Vagina (tissue), 2 donors: ENCODE data around the gene USP27X. TPM values are rescaled to one million over a fixed set of nuclear protein-coding genes. Genes with fewer than 3 reads are reported as not detected.

Source experiments
- DNase-seq, 2 donors: peaks; one replicate each; pipeline ENCODE4 v3.0.0-alpha.2; 2017; ENCODE audit errors: extremely low spot score in 2 of 2
- H3K27ac ChIP-seq: fragments of 200-600 bp; sonication (generic); one replicate; pipeline ENCODE4 v1.5.1; 2019
- H3K27me3 ChIP-seq: fragments of 200-600 bp; sonication (generic); one replicate; pipeline ENCODE4 v1.5.1; 2019
- H3K36me3 ChIP-seq, 2 donors: fragments of 200-600 bp; sonication (generic); one replicate each; pipeline ENCODE4 v1.5.1; 2017 to 2019
- H3K4me1 ChIP-seq: fragments of 200-600 bp; sonication (generic); one replicate; pipeline ENCODE4 v1.5.1; 2019
- H3K4me3 ChIP-seq, 2 donors: fragments of 200-600 bp; sonication (generic); 1 replicate in 1 of 2; 2 replicates in 1 of 2; pipeline ENCODE4 v1.5.1; 2016 to 2019
- H3K9me3 ChIP-seq: fragments of 200-600 bp; sonication (generic); one replicate; pipeline ENCODE4 v1.5.1; 2019
- POLR2A ChIP-seq, 2 donors: fragments of 450-650 bp; IDR thresholded peaks; one replicate each; pipeline ENCODE4 v1.6.1; 2017; ENCODE audit warnings: antibody characterized with exemption in 2 of 2, mild to moderate bottlenecking in 2 of 2, moderate library complexity in 2 of 2
- POLR2AphosphoS5 ChIP-seq, 2 donors: sonication (generic); formaldehyde crosslinking; IDR thresholded peaks; one replicate each; pipeline ENCODE4 v1.9.0; 2017; ENCODE audit warnings: antibody characterized with exemption in 2 of 2, mild to moderate bottlenecking in 2 of 2, low read depth in 1 of 2; ENCODE audit not compliant: insufficient read depth in 1 of 2
- intact Hi-C: fragments of 100-400 bp; cut with DNase I; formaldehyde crosslinking; loops from one replicate; pipeline ENCODE4 v1.15.1; 2023
- total RNA-seq: library from RNA; depleted of rRNA; stranded (reverse); fragments of >200 nt; gene quantifications from one replicate; pipeline ENCODE4 v1.2.3, GENCODE V29; 2016
- TF ChIP-seq, protein P1 (sequence below), 3 experiments: fragments of 450-650 bp in 2 of 3; fragments of 200-600 bp in 1 of 3; sonication (generic) in 1 of 3; IDR thresholded peaks; one replicate each; pipeline ENCODE4 v1.5.1; 2017 to 2019; ENCODE audit warnings: antibody characterized with exemption in 3 of 3, mild to moderate bottlenecking in 2 of 3, moderate library complexity in 2 of 3

USP27X gene
- total RNA-seq, 1 donor from 2014 or later: 2.9 TPM

DNA sequence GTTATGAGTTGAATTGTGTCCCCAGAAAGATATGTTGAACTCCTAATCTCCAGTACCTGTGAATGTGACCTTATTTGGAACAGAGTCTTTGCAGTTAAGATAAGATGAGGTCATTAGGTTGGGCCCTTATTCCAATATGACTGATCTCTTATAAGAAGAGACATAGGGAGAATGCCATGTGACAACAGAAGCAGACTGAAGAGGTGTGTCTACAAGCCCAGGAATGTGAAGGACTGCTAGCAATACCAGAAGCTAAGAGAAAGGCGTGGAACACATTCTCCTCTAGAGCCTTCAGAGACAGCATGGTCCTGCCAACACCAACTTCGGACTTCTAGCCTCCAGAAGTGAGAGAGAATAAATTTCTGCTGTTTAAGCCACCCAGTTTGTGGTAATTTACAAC, 22.5 kb upstream of the USP27X start:
- Histone ChIP-seq H3K9me3 (no peaks in the 10 kb centered on the region), H3K36me3 (no peaks in the 10 kb centered on the region), H3K27me3 (no peaks in the 10 kb centered on the region), H3K27ac (no peak overlapping the region), H3K4me1 (no peaks in the 10 kb centered on the region), H3K4me3 (no peak overlapping the region)
- DNase-seq: no peak
- intact Hi-C loops: no loop called here
- TF ChIP-seq POLR2A (IDR thresholded peaks at IDR 0.05) (no peak), POLR2AphosphoS5 (IDR thresholded peaks at IDR 0.05; ENCODE audit: insufficient read depth in 1 of 2, low read depth in 1 of 2) (no peak)
- TF ChIP-seq, protein P1, sequence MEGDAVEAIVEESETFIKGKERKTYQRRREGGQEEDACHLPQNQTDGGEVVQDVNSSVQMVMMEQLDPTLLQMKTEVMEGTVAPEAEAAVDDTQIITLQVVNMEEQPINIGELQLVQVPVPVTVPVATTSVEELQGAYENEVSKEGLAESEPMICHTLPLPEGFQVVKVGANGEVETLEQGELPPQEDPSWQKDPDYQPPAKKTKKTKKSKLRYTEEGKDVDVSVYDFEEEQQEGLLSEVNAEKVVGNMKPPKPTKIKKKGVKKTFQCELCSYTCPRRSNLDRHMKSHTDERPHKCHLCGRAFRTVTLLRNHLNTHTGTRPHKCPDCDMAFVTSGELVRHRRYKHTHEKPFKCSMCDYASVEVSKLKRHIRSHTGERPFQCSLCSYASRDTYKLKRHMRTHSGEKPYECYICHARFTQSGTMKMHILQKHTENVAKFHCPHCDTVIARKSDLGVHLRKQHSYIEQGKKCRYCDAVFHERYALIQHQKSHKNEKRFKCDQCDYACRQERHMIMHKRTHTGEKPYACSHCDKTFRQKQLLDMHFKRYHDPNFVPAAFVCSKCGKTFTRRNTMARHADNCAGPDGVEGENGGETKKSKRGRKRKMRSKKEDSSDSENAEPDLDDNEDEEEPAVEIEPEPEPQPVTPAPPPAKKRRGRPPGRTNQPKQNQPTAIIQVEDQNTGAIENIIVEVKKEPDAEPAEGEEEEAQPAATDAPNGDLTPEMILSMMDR (IDR thresholded peaks at IDR 0.05): no peak

DNA sequence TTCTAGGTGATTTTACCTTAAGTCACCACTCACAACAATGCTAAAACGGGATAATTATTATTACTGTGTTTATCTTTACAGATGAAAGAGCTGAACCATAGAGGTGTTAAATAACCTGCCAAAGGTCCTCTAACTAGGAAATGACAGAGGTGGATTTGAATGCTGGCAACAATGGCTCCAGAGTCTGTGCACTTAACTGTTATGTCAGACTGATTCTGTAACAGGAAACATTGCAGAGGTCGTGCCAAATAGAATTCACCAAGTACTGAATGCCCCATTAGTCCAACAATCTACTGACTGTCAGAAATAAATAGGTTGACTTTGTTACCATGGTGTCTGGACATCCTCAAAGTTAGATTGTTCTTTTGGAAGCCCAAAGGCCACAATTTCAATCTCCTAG, 20.9 kb upstream of the USP27X start:
- H3K27ac ChIP-seq: no peak overlapping the region
- no peaks in the 10 kb centered on the region for H3K27me3 ChIP-seq
- no peaks in the 10 kb centered on the region for H3K36me3 ChIP-seq
- H3K4me3 ChIP-seq: no peak overlapping the region
- no peaks in the 10 kb centered on the region for H3K4me1 ChIP-seq
- no peaks in the 10 kb centered on the region for H3K9me3 ChIP-seq
- no peak for DNase-seq
- TF ChIP-seq POLR2A (IDR thresholded peaks at IDR 0.05) (no peak), POLR2AphosphoS5 (IDR thresholded peaks at IDR 0.05; ENCODE audit: insufficient read depth in 1 of 2, low read depth in 1 of 2) (no peak)
- TF ChIP-seq, protein P1 (IDR thresholded peaks at IDR 0.05): no peak
- intact Hi-C loops: no loop called here

DNA sequence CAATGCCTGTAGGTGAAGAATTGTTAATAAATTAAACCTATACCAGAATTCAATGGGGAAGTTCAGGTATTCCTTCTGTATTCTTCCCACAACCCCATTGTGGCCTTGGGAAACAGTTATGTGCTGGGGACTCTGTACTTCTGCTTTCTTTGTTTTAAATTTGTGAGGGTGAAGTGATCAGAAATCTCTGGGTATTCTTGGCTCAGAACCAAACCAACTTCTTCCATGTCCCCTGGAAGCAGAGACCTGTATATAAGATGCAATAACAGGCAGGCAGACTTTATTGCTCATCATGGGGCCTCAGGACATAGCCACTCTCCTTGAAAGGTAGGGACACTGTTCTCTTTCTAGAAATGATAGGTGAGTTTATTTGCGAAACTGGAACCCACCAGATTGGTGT, 19.8 kb upstream of the USP27X start:
- no peaks in the 10 kb centered on the region for H3K9me3 ChIP-seq
- DNase-seq: no peak
- intact Hi-C loops: no loop called here
- no peak overlapping the region for H3K4me3 ChIP-seq
- TF ChIP-seq, protein P1 (IDR thresholded peaks at IDR 0.05): no peak
- TF ChIP-seq POLR2A (IDR thresholded peaks at IDR 0.05) (no peak), POLR2AphosphoS5 (IDR thresholded peaks at IDR 0.05; ENCODE audit: insufficient read depth in 1 of 2, low read depth in 1 of 2) (no peak)
- no peaks in the 10 kb centered on the region for H3K27me3 ChIP-seq
- no peak overlapping the region for H3K27ac ChIP-seq
- H3K36me3 ChIP-seq: no peaks in the 10 kb centered on the region
- H3K4me1 ChIP-seq: no peaks in the 10 kb centered on the region

DNA sequence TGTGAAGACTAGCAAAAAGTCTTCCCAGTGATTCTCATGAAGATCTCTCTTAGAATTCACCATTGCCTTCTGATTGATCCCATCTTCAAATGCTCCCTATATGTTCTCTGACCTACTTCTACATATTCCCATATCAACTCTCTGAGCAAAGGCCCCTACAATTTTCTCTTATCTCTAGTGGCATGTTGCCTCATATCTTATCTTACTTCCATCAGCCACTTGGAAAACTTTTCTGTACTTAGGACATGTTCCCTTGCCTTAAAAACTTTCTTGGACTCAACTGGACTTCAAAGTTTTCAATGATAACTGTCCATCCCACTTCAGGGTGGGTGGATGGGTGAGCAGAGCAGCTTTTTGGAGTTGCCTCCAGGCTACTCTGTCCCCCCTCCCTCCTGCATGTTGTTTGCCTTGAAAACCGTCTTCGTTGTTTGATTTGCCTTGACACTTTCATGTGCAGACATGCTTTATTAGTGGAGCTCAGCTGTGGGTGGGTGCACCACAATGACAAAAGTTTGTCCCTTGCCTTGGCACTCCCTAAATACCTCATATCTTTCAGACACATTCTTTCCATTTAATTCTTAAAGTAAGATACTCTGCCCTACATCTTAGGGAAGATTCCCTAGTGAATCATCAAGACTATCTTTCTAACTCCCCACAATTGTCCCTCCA, 18.3 kb upstream of the USP27X start:
- H3K27ac ChIP-seq: no peak overlapping the region
- no peaks in the 10 kb centered on the region for H3K4me1 ChIP-seq
- TF ChIP-seq POLR2AphosphoS5 (IDR thresholded peaks at IDR 0.05; ENCODE audit: insufficient read depth in 1 of 2, low read depth in 1 of 2) (no peak), POLR2A (IDR thresholded peaks at IDR 0.05) (no peak)
- TF ChIP-seq, protein P1 (IDR thresholded peaks at IDR 0.05): no peak
- intact Hi-C loops: no loop called here
- H3K4me3 ChIP-seq: no peak overlapping the region
- H3K36me3 ChIP-seq: no peaks in the 10 kb centered on the region
- H3K9me3 ChIP-seq: no peaks in the 10 kb centered on the region
- no peaks in the 10 kb centered on the region for H3K27me3 ChIP-seq
- DNase-seq: no peak

DNA sequence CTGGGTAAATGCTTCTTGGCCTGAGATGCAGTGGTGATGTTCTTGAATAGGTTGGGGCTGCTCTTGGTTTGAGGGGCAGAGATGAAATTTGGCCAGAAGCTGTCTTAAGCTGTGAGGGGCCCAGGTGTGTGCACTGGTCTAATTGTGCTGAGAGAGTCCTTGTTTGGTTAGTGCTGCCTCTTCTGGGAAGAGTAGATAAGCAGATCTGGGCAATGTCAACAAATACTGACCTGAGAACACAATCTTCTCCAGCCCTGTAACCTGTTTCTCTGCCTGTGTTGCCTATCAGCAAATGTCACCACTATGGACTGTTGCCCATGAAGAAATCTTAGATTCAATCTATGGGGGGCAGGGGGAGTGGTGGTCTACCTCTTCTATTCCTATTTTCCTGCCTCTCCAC, 17.2 kb upstream of the USP27X start:
- intact Hi-C loops: no loop called here
- Histone ChIP-seq H3K36me3 (no peaks in the 10 kb centered on the region), H3K4me3 (no peak overlapping the region), H3K27ac (no peak overlapping the region), H3K9me3 (no peaks in the 10 kb centered on the region), H3K27me3 (no peaks in the 10 kb centered on the region), H3K4me1 (no peaks in the 10 kb centered on the region)
- TF ChIP-seq POLR2AphosphoS5 (IDR thresholded peaks at IDR 0.05; ENCODE audit: insufficient read depth in 1 of 2, low read depth in 1 of 2) (no peak), POLR2A (IDR thresholded peaks at IDR 0.05) (no peak)
- TF ChIP-seq, protein P1 (IDR thresholded peaks at IDR 0.05): no peak
- no peak for DNase-seq
